ENCODE measurements around the gene NANOS2.

Gene NANOS2

DNA sequence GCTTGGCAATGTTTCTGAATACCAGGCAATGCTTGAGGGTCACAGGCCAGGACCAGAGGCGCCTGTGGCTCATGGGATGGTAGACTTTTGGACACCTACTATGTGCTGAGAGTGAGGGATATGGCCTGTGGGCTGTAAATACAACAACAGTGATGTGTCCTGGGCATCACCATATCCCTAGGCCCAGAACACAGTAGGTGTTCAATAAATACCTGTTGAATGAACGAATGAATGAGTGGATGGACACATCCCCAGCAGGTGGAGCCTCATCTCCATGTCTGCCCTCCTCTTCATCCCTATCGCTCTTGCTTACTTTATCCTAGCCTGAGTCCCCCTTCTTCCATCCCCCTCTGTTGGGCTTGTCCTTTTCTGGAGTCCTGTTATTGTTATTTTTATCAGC lies 16.5 kb upstream of the NANOS2 start:
- Histone ChIP-seq H3F3A (ENCODE audit: insufficient read depth, low read length) (no peaks in the 10 kb centered on the region), H3K36me3 (replicated peaks; ENCODE audit: insufficient read depth, low read length) (no peaks in the 10 kb centered on the region), H3K9me3 (replicated peaks; ENCODE audit: insufficient read depth, low read length) (no peaks in the 10 kb centered on the region)

DNA sequence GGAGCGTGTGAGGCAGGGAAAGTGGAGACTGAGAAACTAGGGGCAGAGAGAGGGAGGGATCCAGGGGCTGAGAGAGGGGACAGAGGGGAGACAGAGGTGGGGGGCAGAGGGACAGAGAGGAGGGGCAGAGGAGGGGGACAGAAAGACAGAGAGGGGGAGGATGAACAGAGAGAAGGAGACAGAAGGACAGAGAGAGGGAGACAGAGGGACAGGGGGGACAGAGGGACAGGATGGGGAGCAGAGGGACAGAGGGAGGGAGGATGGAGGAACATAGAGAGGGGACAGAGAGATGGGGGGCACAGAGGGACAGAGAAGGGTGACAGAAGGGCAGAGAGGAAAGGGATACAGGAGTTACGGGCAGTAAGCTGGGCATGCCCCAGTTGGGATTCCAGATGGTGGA lies 14.7 kb upstream of the NANOS2 start:
- Histone ChIP-seq H3K36me3 (replicated peaks; ENCODE audit: insufficient read depth, low read length) (no peaks in the 10 kb centered on the region), H3K9ac (ENCODE audit: low read length) (no peak overlapping the region), H3K9me2 (replicated peaks; ENCODE audit: insufficient read depth, low read length) (no peaks in the 10 kb centered on the region), H3K4me2 (ENCODE audit: low read depth, low read length) (no peak overlapping the region), H3K79me2 (ENCODE audit: low read length) (no peaks in the 10 kb centered on the region), H3K4me1 (ENCODE audit: low read length) (0 out of 2 replicates have a peak, but pooled peaks cover 4% of the 10 kb centered on the region), H3K27ac (ENCODE audit: low read length) (no peak overlapping the region), H3K9me3 (replicated peaks; ENCODE audit: insufficient read depth, low read length) (no peaks in the 10 kb centered on the region), H4K20me1 (ENCODE audit: insufficient read depth, low read length) (no peaks in the 10 kb centered on the region), H3K27me3 (replicated peaks; ENCODE audit: insufficient read depth, low read length) (peaks cover 78% of the 10 kb centered on the region), H3F3A (ENCODE audit: insufficient read depth, low read length) (no peaks in the 10 kb centered on the region), H3K4me3 (ENCODE audit: low read length) (no peak overlapping the region), H2AFZ (ENCODE audit: low read length) (no peak overlapping the region)
- no peak for DNase-seq
- no peak for TF ChIP-seq EZH2 (optimal IDR thresholded peaks at IDR 0.05; ENCODE audit: low read depth, low read length)
- TF ChIP-seq, protein P1, sequence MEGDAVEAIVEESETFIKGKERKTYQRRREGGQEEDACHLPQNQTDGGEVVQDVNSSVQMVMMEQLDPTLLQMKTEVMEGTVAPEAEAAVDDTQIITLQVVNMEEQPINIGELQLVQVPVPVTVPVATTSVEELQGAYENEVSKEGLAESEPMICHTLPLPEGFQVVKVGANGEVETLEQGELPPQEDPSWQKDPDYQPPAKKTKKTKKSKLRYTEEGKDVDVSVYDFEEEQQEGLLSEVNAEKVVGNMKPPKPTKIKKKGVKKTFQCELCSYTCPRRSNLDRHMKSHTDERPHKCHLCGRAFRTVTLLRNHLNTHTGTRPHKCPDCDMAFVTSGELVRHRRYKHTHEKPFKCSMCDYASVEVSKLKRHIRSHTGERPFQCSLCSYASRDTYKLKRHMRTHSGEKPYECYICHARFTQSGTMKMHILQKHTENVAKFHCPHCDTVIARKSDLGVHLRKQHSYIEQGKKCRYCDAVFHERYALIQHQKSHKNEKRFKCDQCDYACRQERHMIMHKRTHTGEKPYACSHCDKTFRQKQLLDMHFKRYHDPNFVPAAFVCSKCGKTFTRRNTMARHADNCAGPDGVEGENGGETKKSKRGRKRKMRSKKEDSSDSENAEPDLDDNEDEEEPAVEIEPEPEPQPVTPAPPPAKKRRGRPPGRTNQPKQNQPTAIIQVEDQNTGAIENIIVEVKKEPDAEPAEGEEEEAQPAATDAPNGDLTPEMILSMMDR (IDR thresholded peaks at IDR 0.05; ENCODE audit: low read length): no peak
- no peak for TF ChIP-seq EZH2phosphoT487 (IDR thresholded peaks at IDR 0.05; ENCODE audit: low read length)

More for the DNA sequence above, 16.5 kb upstream of the NANOS2 start:
- H3K4me3 ChIP-seq (ENCODE audit: low read length): no peak overlapping the region
- no peaks in the 10 kb centered on the region for H3K79me2 ChIP-seq (ENCODE audit: low read length)
- no peak overlapping the region for H3K27ac ChIP-seq (ENCODE audit: low read length)
- peaks cover 75% of the 10 kb centered on the region for H3K27me3 ChIP-seq (replicated peaks; ENCODE audit: insufficient read depth, low read length)
- H3K9me2 ChIP-seq (replicated peaks; ENCODE audit: insufficient read depth, low read length): no peaks in the 10 kb centered on the region
- H3K9ac ChIP-seq (ENCODE audit: low read length): no peak overlapping the region
- 0 out of 2 replicates have a peak, but pooled peaks cover 4% of the 10 kb centered on the region for H3K4me1 ChIP-seq (ENCODE audit: low read length)
- DNase-seq: no peak
- H4K20me1 ChIP-seq (ENCODE audit: insufficient read depth, low read length): no peaks in the 10 kb centered on the region
- no peak overlapping the region for H3K4me2 ChIP-seq (ENCODE audit: low read depth, low read length)
- no peak overlapping the region for H2AFZ ChIP-seq (ENCODE audit: low read length)
- TF ChIP-seq, protein P1 (IDR thresholded peaks at IDR 0.05; ENCODE audit: low read length): no peak
- TF ChIP-seq EZH2phosphoT487 (IDR thresholded peaks at IDR 0.05; ENCODE audit: low read length): no peak
- TF ChIP-seq EZH2 (optimal IDR thresholded peaks at IDR 0.05; ENCODE audit: low read depth, low read length): no peak

DNA sequence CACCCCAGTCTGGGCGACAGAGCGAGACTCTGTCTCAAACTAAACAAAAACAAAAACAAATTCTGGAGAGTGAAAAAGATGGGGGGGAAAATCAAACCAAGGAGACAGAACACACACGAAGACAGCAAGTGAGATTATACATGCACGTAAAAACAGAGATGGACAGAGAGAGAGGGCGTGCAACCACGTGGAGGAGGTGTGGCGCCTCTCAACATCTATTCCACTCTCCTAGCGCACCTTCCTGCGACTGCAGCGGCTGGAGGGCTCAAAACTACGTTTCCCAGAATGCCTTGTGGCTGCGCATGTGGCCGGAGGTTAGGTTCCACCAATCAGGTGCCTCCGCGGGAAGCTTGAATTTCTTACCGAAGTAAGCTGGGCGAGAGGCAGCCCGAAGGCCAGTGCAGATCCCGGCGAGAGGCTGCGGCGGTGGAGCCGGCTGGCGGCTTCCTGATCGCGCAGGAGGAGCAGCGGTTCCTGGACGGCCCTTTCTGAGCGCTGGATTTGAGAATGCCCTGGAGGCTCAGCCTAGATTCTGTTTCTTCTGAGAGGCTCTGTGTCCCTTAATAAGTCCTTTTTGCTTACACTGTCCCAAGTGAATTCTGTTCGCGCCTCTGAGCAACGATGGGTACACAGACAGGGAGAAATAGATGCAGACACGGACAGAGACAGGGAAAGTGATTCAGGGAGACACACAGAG lies 13.1 kb upstream of the NANOS2 start:
- H3K4me3 ChIP-seq (ENCODE audit: low read length): peak overlapping the region; percentile 45
- H2AFZ ChIP-seq (ENCODE audit: low read length): peak overlapping the region; percentile 59
- 0 out of 2 replicates have a peak, but pooled peaks cover 4% of the 10 kb centered on the region for H3K4me1 ChIP-seq (ENCODE audit: low read length)
- H3K9me3 ChIP-seq (replicated peaks; ENCODE audit: insufficient read depth, low read length): no peaks in the 10 kb centered on the region
- TF ChIP-seq EZH2 (optimal IDR thresholded peaks at IDR 0.05; ENCODE audit: low read depth, low read length) (no peak), EZH2phosphoT487 (IDR thresholded peaks at IDR 0.05; ENCODE audit: low read length) (no peak)
- TF ChIP-seq, protein P1 (IDR thresholded peaks at IDR 0.05; ENCODE audit: low read length): no peak
- no peaks in the 10 kb centered on the region for H4K20me1 ChIP-seq (ENCODE audit: insufficient read depth, low read length)
- H3K36me3 ChIP-seq (replicated peaks; ENCODE audit: insufficient read depth, low read length): no peaks in the 10 kb centered on the region
- peak; percentile 97 for DNase-seq
- H3K27ac ChIP-seq (ENCODE audit: low read length): no peak overlapping the region
- no peaks in the 10 kb centered on the region for H3F3A ChIP-seq (ENCODE audit: insufficient read depth, low read length)
- peak overlapping the region; percentile 8; the same call in 1 of the 2 replicates for H3K9ac ChIP-seq (ENCODE audit: low read length)
- H3K79me2 ChIP-seq (ENCODE audit: low read length): no peaks in the 10 kb centered on the region
- H3K4me2 ChIP-seq (ENCODE audit: low read depth, low read length): peak overlapping the region; percentile 75; the same call in 1 of the 2 replicates
- no peaks in the 10 kb centered on the region for H3K9me2 ChIP-seq (replicated peaks; ENCODE audit: insufficient read depth, low read length)
- peaks cover 67% of the 10 kb centered on the region for H3K27me3 ChIP-seq (replicated peaks; ENCODE audit: insufficient read depth, low read length)
